DMS114 treated with DMSO at 0.1 percent for 48 hours (cell line): ENCODE results near the gene DUOX1.
A peak's percentile ranks its signal among the peaks of the same experiment; 100 is the strongest.
"Not testable (repeated sequence)": the region's sequence is repeated elsewhere in the genome, so short reads cannot be mapped to it uniquely, and the experiment has no call there.

ENCODE experiments used
- DNase-seq: peaks from one replicate; lab custom pipeline; 2025; ENCODE audit not compliant: unreplicated experiment; lab: John Stamatoyannopoulos, UW

Gene DUOX1

GRCh38 chr15:45120081-45120972, 9.5 kb upstream of the DUOX1 start:
- no peak for DNase-seq

GRCh38 chr15:45121020-45121419, 8.8 kb upstream of the DUOX1 start:
- DNase-seq: no peak

GRCh38 chr15:45121706-45122417, 7.9 kb upstream of the DUOX1 start:
- DNase-seq: no peak

- DNase-seq: no peak
Observed at GRCh38 chr15:45122719-45123118, 7.1 kb upstream of the DUOX1 start.

- DNase-seq: no peak
Observed at GRCh38 chr15:45123397-45123796, 6.4 kb upstream of the DUOX1 start.

GRCh38 chr15:45126535-45127158, 3.1 kb upstream of the DUOX1 start:
- peak; percentile 17 for DNase-seq

GRCh38 chr15:45128971-45129639, 689 bp upstream of the DUOX1 start:
- DNase-seq: no peak

GRCh38 chr15:45130291-45131000, 652 bp downstream of the DUOX1 start:
- DNase-seq: no peak

- DNase-seq: no peak
Observed at GRCh38 chr15:45131510-45131909, 1.7 kb downstream of the DUOX1 start.

- DNase-seq: no peak
Observed at GRCh38 chr15:45132844-45133560, 3.2 kb downstream of the DUOX1 start.

- no peak for DNase-seq
Observed at GRCh38 chr15:45133561-45133920, 3.7 kb downstream of the DUOX1 start.

GRCh38 chr15:45134046-45134445, 4.3 kb downstream of the DUOX1 start:
- no peak for DNase-seq

- no peak for DNase-seq
Observed at GRCh38 chr15:45134682-45135604, 5.1 kb downstream of the DUOX1 start.

GRCh38 chr15:45135705-45136377, 6.0 kb downstream of the DUOX1 start:
- not testable (repeated sequence) for DNase-seq

GRCh38 chr15:45136378-45136764, 6.6 kb downstream of the DUOX1 start:
- DNase-seq: no peak

GRCh38 chr15:45137703-45138102, 7.9 kb downstream of the DUOX1 start:
- no peak for DNase-seq

- DNase-seq: no peak
Observed at GRCh38 chr15:45138814-45139765, 9.3 kb downstream of the DUOX1 start.
